Fibroblast of skin of left quadriceps (primary cell): Measurements from ENCODE around the gene C16orf74.

ENCODE experiments used
- DNase-seq, 2 experiments: peaks; one replicate each; pipeline ENCODE4 v3.0.0-alpha.2; 2013; ENCODE audit warnings: low read depth in 2 of 2

The C16orf74 gene

GRCh38 chr16:85674828-85675227 lies 76.1 kb downstream of the C16orf74 start:
- no peak for DNase-seq

GRCh38 chr16:85674418-85674755 lies 76.5 kb downstream of the C16orf74 start:
- DNase-seq = no peak

- DNase-seq = no peak
These were observed 77.1 kb downstream of the C16orf74 start for GRCh38 chr16:85673529-85674417.

DNA sequence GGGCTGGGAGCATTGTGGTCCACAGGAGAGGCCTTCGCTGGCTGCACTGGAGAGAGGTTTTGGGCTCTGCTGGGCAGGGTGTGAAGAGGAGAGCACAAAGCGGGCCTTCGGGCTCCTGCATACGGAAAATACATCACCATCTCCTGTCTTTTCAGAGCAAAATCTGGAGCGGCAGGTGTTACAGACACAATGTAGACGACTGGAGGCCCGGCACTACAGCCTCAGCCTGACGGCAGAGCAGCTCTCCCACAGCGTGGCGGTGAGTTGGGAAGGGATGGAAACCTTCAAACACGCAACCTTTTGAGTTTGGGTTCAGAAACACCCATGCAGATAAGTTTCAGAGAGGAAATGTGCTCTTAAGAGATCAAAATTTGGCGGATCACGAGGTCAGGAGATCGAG lies 80.1 kb downstream of the C16orf74 start:
- no peak for DNase-seq

GRCh38 chr16:85668676-85669424 lies 82.0 kb downstream of the C16orf74 start:
- no peak for DNase-seq

DNA sequence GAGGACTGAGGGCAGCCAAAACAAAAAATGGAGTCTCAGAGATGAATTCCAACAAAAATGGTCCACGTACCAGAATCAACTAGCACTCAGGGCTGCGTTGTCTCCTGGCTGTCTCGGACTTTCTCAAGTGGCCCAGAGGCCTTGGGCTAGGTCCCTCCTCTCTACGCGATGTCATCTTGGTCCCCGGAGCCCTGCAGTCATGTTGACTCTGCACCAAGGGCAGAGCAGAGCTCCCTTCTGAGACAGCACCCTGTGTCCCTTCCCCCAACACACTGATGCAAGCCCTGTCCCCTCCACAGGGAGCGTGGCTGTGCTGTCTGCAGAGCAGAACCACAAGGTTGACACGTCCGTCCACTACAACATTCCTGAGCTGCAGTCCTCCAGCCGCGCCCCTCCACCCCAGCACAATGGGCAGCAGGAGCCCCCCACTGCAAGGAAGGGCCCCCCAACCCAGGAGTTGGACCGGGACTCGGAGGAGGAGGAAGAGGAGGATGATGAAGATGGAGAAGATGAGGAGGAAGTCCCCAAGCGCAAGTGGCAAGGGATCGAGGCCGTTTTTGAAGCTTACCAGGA lies 83.0 kb downstream of the C16orf74 start:
- no peak for DNase-seq

DNA sequence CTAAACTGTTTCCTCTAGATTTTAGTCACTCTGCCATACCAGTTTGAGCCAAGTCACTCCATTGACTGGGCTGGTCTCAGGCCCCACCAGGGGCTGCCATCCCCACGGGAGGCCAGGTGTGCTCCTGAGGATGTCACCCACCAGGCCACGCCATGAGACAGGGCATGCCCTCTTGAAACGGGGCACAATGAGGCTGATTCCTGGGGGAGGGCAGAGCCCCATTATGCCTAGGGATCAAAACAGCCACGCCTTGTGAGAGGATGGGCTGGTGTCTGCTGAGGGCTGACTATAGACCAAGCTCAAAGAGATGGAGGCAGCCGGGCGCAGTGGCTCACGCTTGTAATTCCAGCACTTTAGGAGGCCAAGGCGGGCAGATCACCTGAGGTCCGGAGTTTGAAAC lies 83.6 kb downstream of the C16orf74 start:
- no peak for DNase-seq

- no peak for DNase-seq
These were observed 85.0 kb downstream of the C16orf74 start for GRCh38 chr16:85665929-85666328.

GRCh38 chr16:85665373-85665740 lies 85.5 kb downstream of the C16orf74 start:
- no peak for DNase-seq

- DNase-seq = no peak
These were observed 86.1 kb downstream of the C16orf74 start for GRCh38 chr16:85664580-85665372.

GRCh38 chr16:85663891-85664321 lies 87.0 kb downstream of the C16orf74 start:
- DNase-seq = no peak

DNA sequence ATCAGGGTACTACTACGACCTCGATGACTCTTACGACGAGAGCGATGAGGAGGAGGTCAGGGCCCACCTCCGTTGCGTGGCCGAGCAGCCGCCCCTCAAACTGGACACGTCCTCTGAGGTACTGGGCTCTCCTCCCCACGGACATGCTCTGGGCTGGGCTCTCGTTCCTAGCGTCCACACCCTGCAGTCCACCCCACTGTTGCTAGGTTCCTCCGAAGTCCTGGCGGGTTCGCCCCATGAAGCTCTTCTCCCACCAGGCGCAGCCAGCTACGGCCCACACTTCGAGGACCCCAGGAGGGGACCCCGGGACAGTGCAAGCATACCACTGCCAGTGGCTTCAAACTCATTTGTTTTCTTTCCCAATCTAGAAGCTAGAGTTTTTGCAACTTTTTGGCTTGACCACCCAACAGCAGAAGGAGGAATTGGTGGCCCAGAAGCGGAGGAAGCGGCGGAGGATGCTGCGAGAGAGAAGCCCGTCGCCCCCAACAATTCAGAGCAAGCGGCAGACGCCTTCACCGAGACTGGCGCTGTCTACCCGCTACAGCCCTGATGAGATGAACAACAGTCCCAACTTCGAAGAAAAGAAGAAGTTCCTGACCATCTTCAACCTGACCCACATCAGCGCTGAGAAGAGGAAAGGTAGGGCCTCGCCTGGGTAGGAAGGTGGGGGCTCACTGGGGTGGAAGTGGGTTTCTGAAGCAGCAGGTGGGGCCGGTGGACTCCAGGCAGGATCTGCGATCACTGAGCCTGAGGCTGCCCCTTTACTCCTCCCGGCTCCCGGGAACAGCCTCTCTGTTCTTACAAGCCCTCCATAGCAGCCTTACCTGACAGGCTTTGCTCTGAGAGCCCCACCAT lies 87.7 kb downstream of the C16orf74 start:
- no peak for DNase-seq

DNA sequence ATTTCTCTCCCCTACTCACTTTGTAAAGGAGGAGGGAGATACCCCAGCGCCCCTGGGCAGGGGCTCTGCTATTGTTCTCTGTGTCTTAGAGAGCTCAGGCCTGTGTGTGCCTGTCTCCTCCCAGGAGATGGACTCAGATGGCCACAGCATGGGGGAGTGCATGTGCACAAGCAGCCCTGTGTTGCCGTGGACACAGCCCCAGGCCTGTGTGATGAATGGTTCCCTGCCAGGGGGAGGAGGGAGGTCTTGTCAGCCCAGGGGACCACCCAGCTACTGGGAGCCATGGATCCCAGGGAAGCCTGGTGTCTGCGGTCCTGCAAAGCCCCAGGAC lies 88.4 kb downstream of the C16orf74 start:
- DNase-seq = no peak

DNA sequence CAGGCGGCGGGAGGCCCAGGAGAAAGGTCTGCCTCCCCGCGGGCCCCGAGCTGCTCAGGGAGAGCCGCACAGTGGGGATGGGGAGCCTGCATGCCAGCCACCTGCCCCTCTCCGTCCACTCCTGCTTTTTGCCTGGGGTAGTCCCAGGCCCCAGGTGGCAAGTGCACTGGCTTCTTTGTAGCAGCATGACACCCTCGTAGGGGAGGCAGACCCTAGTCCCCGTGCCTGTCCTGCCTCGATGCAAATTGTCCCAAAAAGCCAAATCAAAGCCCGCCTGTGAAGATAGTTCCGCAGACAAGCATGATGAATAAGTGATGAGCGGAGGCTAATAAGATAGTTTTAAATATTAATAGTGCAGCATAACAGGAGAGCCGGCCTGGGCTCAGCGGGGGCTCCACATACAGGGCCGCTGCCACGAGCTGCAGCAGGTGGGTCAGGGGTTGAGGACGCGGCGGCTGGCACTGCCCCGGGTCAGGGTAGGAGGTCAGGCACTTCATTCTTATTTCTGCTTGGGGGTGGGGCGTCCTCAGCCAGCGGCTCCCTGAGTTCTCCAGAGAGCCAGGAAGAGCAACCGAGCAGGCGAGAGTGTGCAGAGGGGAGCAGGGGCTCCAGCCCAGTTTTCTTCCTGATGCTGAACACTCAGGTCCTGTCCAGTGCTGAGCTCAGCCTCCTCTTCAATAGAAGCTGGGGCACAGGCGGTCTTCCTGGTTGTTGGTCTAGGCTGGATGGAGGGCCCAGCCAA lies 89.0 kb downstream of the C16orf74 start:
- no peak for DNase-seq

DNA sequence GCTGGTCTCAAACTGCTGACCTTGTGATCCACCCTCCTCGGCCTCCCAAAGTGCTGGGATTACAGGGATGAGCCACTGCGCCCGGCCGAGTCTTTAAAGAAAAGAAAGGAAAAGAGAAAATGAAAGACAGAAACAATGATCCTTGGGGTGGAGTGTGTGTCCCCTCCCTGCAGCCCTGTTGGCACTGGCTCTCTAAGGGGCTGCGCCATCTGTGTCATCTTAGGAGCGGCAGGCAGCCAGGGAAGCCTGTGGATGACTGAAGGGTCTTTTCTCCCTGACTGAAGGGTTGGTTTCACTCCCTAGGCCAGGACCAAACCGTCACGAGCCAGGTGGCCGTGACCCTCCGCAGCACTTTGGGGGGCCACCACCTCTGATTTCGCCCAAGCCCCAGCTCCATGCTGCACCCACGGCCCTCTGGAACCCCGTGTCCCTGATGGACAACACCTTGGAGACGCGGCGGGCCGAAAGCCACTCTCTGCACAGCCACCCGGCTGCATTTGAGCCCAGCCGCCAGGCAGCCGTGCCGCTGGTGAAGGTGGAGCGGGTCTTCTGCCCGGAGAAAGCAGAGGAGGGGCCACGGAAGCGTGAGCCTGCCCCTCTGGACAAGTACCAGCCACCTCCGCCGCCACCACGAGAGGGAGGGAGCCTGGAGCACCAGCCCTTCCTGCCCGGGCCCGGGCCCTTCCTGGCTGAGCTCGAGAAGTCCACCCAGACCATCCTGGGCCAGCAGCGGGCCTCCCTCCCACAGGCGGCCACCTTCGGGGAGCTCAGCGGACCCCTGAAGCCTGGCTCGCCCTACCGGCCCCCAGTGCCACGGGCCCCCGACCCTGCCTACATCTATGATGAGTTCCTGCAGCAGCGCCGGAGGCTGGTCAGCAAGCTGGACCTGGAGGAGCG lies 89.8 kb downstream of the C16orf74 start:
- no peak for DNase-seq

DNA sequence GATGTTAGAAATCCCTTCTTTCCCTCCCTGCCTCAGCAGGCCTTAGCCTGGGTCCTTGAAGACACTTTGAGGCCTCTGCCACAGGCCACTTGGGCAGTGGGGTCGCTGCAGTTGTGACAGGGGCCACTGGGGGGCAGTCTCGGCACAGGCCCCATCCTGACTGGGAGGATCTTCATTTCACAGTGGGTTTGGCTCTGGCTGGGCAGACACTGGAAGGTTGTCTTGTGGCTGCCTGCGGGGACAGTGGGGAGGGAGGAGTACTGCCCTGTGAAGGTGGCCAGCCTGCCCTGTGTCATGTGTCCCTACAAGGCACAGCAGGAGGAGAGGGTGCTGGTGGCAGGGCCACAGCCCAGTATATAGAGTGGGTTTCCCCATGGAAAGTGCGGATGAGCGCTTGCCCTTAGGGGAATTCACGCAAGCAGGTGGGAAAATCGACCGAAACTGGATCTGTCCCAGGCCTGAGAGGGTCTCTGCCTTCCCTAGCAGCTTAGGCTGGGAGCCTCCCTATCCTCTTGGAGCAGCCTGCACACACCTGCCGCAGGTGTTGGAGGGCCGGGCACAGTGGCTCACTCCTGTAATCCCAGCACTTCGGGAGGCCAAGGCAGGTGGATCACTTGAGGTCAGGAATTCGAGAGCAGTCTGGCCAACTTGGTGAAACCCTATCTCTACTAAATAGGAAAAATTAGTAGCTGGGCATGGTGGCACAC lies 90.9 kb downstream of the C16orf74 start:
- no peak for DNase-seq

DNA sequence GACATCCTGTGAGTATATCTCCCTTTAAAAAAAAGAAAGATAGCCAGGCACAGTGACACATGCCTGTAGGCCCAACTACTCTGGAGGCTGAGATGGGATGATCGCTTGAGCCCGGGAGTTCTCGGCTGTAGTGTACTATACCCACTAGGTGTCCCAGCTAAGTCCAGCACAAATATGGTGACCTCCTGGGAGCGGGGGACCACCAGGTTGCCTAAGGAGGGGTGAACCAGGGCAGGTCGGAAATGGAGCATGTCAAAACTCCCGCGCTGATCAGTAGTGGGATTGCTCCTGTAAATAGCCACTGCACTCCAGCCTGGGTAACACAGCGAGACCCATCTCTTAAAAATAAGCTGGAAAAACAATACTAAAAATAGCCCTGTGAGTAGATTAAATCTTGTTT lies 91.6 kb downstream of the C16orf74 start:
- no peak for DNase-seq

GRCh38 chr16:85658504-85659326 lies 92.2 kb downstream of the C16orf74 start:
- no peak for DNase-seq
